Right lobe of liver (tissue), 6 donors: ENCODE results near the gene NAA40. TPM values are rescaled to one million over a fixed set of nuclear protein-coding genes. Genes with fewer than 3 reads are reported as not detected.

Source experiments
- ATAC-seq, 4 donors: fragments of 200-7000 bp; cut with Tn5 transposase; one replicate each; pipeline ENCODE4 v1.9.1; 2020; ENCODE audit warnings: mild to moderate bottlenecking in 4 of 4, moderate library complexity in 4 of 4
- DNase-seq, 3 donors: peaks; one replicate each; pipeline ENCODE4 v3.0.0-alpha.2; 2020
- H3K27ac ChIP-seq, 3 donors: fragments of 200-600 bp; one replicate each; pipeline ENCODE4 v1.8.0; 2022
- H3K27me3 ChIP-seq, 2 donors: fragments of 200-600 bp; one replicate each; pipeline ENCODE4 v1.8.0; 2022
- H3K36me3 ChIP-seq, 4 donors: fragments of 200-600 bp; sonication (generic) in 1 of 4; one replicate each; pipeline versions ENCODE4 v1.5.1 to v1.8.0; 2017 to 2022; ENCODE audit warnings: control low read depth in 1 of 4
- H3K4me1 ChIP-seq, 4 donors: fragments of 200-600 bp; sonication (generic) in 1 of 4; one replicate each; pipeline versions ENCODE4 v1.5.1 to v1.8.0; 2017 to 2022; ENCODE audit warnings: control low read depth in 1 of 4
- H3K4me3 ChIP-seq, 3 donors: fragments of 200-600 bp; one replicate each; pipeline ENCODE4 v1.8.0; 2022
- H3K9me3 ChIP-seq, 4 donors: fragments of 200-600 bp; sonication (generic) in 1 of 4; one replicate each; pipeline versions ENCODE4 v1.5.1 to v1.8.0; 2017 to 2022; ENCODE audit warnings: control low read depth in 1 of 4
- CTCF ChIP-seq, 4 donors: fragments of 200-600 bp in 3 of 4; fragments of 450-650 bp in 1 of 4; IDR thresholded peaks; one replicate each; pipeline versions ENCODE4 v1.5.1 to v1.8.0; 2016 to 2022; ENCODE audit warnings: antibody characterized with exemption in 4 of 4, mild to moderate bottlenecking in 2 of 4
- POLR2A ChIP-seq: fragments of 450-650 bp; IDR thresholded peaks from one replicate; pipeline ENCODE4 v1.6.1; 2017; ENCODE audit warnings: antibody characterized with exemption, mild to moderate bottlenecking
- WGBS: methylation state at CpG from one replicate; pipeline ENCODE4 v1.1.6; 2018; ENCODE audit warnings: low coverage, low lambda C conversion rate; ENCODE audit not compliant: insufficient coverage; ENCODE audit errors: missing lambda C conversion rate; 5-methylcytosine and 5-hydroxymethylcytosine counted together
- intact Hi-C, 2 donors: fragments of 100-400 bp; cut with DNase I; formaldehyde crosslinking; loops; one replicate each; pipeline versions ENCODE4 v1.11.2 to v1.14.1; 2022
- total RNA-seq, 6 experiments: library from RNA; depleted of rRNA in 2 of 6; stranded (reverse); fragments of >200 nt in 2 of 6; fragmentation: NEBNext Ultra II Directional in 3 of 6; extraction: Animal tissue kit (Norgen Biotek cat#: 25700) in 3 of 6; gene quantifications; one replicate each; pipeline versions ENCODE4 v1.1.0 to v1.2.4, GENCODE V29; 2016 to 2023
- donor health status: DM: no; HTN: yes; CAD: no.
- donor health status: DM: no; HTN: no; CAD: no.
- donor health status: DM: no; HTN: no; CAD: no.
- donor health status: DM: no; HTN: yes; CAD: no.
- donor health status: DM: no; HTN: yes; CAD: no.

The NAA40 gene
- total RNA-seq, 6 experiments from 2014 or later: 3.6 to 7.5 (median 4.6) TPM

GRCh38 chr11:63979426-63979825, 40.6 kb downstream of the NAA40 start:
- Histone ChIP-seq H3K4me1 (peaks cover 0 to 20% (median 6%) of the 10 kb centered on the region in 4 donors), H3K36me3 (no peaks in the 10 kb centered on the region), H3K4me3 (no peak overlapping the region), H3K27me3 (no peaks in the 10 kb centered on the region), H3K9me3 (no peaks in the 10 kb centered on the region), H3K27ac (no peak overlapping the region)
- intact Hi-C loops: no loop called here
- ATAC-seq (no peak), DNase-seq (no peak)
- no peak for TF ChIP-seq POLR2A
- TF ChIP-seq CTCF (IDR thresholded peaks at IDR 0.05): no peak
- no CpG with 5 or more reads among the region's 5 CpGs for WGBS

- peak; percentile 34 to 54 (median 46) for ATAC-seq
- peak in 1 of 3 donors; percentile 50 for DNase-seq
Observed at GRCh38 chr11:63985812-63986155, 47.0 kb downstream of the NAA40 start.

DNA sequence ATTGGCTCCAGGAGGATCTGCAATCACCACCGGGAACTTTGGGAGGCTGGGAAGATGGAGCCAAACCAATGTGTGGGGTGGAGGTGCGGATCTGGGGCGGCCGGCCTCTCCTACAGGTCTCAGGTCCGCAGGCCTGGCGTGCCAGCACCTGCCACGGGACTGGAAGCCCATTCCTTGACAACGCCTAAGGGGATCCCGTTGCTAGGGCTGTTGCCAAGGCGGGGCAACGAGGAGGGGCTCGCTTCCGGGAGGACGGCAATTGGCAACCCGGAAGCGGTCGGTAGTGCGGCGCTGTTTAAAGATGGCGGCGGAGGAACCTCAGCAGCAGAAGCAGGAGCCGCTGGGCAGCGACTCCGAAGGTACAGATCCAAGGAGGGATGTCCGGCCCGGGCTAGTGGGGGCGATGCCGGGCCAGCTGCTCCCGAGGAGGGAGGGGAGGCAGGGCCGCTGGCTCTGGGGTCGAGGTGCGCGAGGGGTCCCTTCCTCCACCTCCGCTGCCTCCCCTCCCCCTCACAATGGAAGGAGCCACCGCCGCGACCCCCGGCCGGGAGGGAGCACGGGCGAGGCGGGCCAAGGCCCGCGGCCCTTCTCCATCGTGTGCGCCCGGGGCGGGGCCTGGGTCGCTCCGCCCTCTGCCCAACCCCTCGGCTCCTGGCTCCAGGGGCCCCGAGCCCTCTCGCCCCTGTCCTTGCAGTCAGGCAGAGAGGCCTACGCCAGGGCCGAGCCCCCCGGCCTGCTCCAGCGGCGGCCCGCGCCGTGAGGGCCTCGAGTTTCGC, 47.5 kb downstream of the NAA40 start, which contains the start of gene OTUB1:
Gene OTUB1 (plus strand): TSS at position 283 of the 776 bp plus-strand sequence. CDS start 19 bp downstream, at position 302.
- TF ChIP-seq POLR2A (peak; percentile 57), CTCF (IDR thresholded peaks at IDR 0.05) (no peak)
- Histone ChIP-seq H3K4me3 (peak within 1 kb of the TSS; percentile 73 to 100 (median 83)), H3K36me3 (peaks cover 0 to 3% (median 0%) of the 10 kb centered on the region in 4 donors), H3K27me3 (no peaks in the 10 kb centered on the region), H3K9me3 (no peaks in the 10 kb centered on the region), H3K4me1 (peaks cover 0 to 12% (median 5%) of the 10 kb centered on the region in 4 donors), H3K27ac (peak within 1 kb of the TSS; percentile 24 to 40 (median 35))
- DNase-seq (peak; percentile 89 to 92 (median 90)), ATAC-seq (peak; percentile 91 to 96 (median 96))
- intact Hi-C loops: no loop called here
- WGBS: 1% methylated on average over 14 of the region's 63 CpGs

More at GRCh38 chr11:63985812-63986155, 47.0 kb downstream of the NAA40 start:
- H3K36me3 ChIP-seq: peaks cover 0 to 3% (median 0%) of the 10 kb centered on the region in 4 donors
- H3K27ac ChIP-seq: peak overlapping the region in 1 of 3 donors; percentile 24
- peaks cover 0 to 12% (median 5%) of the 10 kb centered on the region in 4 donors for H3K4me1 ChIP-seq
- H3K27me3 ChIP-seq: no peaks in the 10 kb centered on the region
- 0% methylated on average over 12 of the region's 18 CpGs for whole genome bisulfite sequencing
- intact Hi-C loops: no loop called here
- H3K9me3 ChIP-seq: no peaks in the 10 kb centered on the region
- H3K4me3 ChIP-seq: peak overlapping the region; percentile 73 to 100 (median 83)
- no peak for TF ChIP-seq POLR2A
- TF ChIP-seq CTCF (IDR thresholded peaks at IDR 0.05): no peak

- no peak for ATAC-seq
- intact Hi-C loops: no loop called here
- no peak for DNase-seq
- no peaks in the 10 kb centered on the region for H3K27me3 ChIP-seq
- H3K36me3 ChIP-seq: peaks cover 0 to 3% (median 0%) of the 10 kb centered on the region in 4 donors
- H3K4me1 ChIP-seq: peaks cover 0 to 12% (median 5%) of the 10 kb centered on the region in 4 donors
- no peaks in the 10 kb centered on the region for H3K9me3 ChIP-seq
- H3K27ac ChIP-seq: peak overlapping the region in 1 of 3 donors; percentile 24
- WGBS: 49% methylated on average over 7 of the region's 25 CpGs
- TF ChIP-seq POLR2A (no peak), CTCF (IDR thresholded peaks at IDR 0.05) (no peak)
- H3K4me3 ChIP-seq: peak overlapping the region; percentile 73 to 100 (median 83)
Observed at GRCh38 chr11:63986932-63987513, 48.2 kb downstream of the NAA40 start.
